Adipocyte (in vitro differentiated cells): ENCODE measurements around the gene ACAT2.
"Not testable (repeated sequence)": the region's sequence is repeated elsewhere in the genome, so short reads cannot be mapped to it uniquely, and the experiment has no call there.

Experiments
- DNase-seq: peaks from one replicate; pipeline ENCODE4 v3.0.0-alpha.2; 2015; ENCODE audit warnings: low read depth
- H3K27me3 ChIP-seq: replicated peaks from 2 replicates; pipeline ENCODE4 v1.7.0; 2013; ENCODE audit warnings: mild to moderate bottlenecking, low read length, moderate library complexity; ENCODE audit not compliant: control insufficient read depth, insufficient read depth
- H3K36me3 ChIP-seq: 2 replicates; pipeline ENCODE4 v1.7.0; 2013; ENCODE audit warnings: low read length, mild to moderate bottlenecking, moderate library complexity; ENCODE audit not compliant: control insufficient read depth, insufficient read depth, severe bottlenecking
- H3K4me1 ChIP-seq: 2 replicates; pipeline ENCODE4 v1.7.0; 2013; ENCODE audit warnings: mild to moderate bottlenecking, low read length, moderate library complexity; ENCODE audit not compliant: control insufficient read depth, insufficient read depth
- H3K4me3 ChIP-seq: 2 replicates; pipeline ENCODE4 v1.7.0; 2013; ENCODE audit warnings: mild to moderate bottlenecking, low read length, moderate library complexity
- H3K9ac ChIP-seq: 2 replicates; pipeline ENCODE4 v1.7.0; 2013; ENCODE audit warnings: mild to moderate bottlenecking, low read length, moderate library complexity
- H3K9me3 ChIP-seq: 2 replicates; pipeline ENCODE4 v1.7.0; 2013; ENCODE audit warnings: mild to moderate bottlenecking, low read length, moderate library complexity; ENCODE audit not compliant: control insufficient read depth

ACAT2 gene

GRCh38 chr6:159761873-159762680 lies at the start of gene ACAT2:
ACAT2 (plus strand) TSS chr6:159762045; CDS start chr6:159762088, 43 bp downstream.
- peak; percentile 98 for DNase-seq
- Histone ChIP-seq H3K4me3 (peak within 1 kb of the TSS; percentile 90), H3K36me3 (peaks cover 57% of the 10 kb centered on the region), H3K4me1 (peaks cover 33% of the 10 kb centered on the region), H3K9ac (peak within 1 kb of the TSS; percentile 95), H3K27me3 (no peaks in the 10 kb centered on the region), H3K9me3 (no peaks in the 10 kb centered on the region)

- H3K27me3 ChIP-seq, H3K9ac ChIP-seq, H3K4me3 ChIP-seq, DNase-seq, H3K36me3 ChIP-seq, H3K9me3 ChIP-seq: not testable (repeated sequence)
- H3K4me1 ChIP-seq = peaks cover 30% of the 10 kb centered on the region
Measured at GRCh38 chr6:159712389-159712788, 49.5 kb upstream of the ACAT2 start.

GRCh38 chr6:159713984-159714383 lies 47.9 kb upstream of the ACAT2 start:
- H3K27me3 ChIP-seq = no peaks in the 10 kb centered on the region
- no peaks in the 10 kb centered on the region for H3K9me3 ChIP-seq
- no peak overlapping the region for H3K4me3 ChIP-seq
- H3K4me1 ChIP-seq = peaks cover 38% of the 10 kb centered on the region
- H3K36me3 ChIP-seq = no peaks in the 10 kb centered on the region
- no peak for DNase-seq
- H3K9ac ChIP-seq = no peak overlapping the region

GRCh38 chr6:159714404-159714803 lies 47.4 kb upstream of the ACAT2 start:
- DNase-seq = no peak
- Histone ChIP-seq H3K9ac (peak overlapping the region; percentile 48), H3K36me3 (no peaks in the 10 kb centered on the region), H3K4me1 (peaks cover 38% of the 10 kb centered on the region), H3K27me3 (no peaks in the 10 kb centered on the region), H3K9me3 (no peaks in the 10 kb centered on the region), H3K4me3 (no peak overlapping the region)

GRCh38 chr6:159715166-159715565 lies 46.7 kb upstream of the ACAT2 start:
- H3K36me3 ChIP-seq = no peaks in the 10 kb centered on the region
- no peak overlapping the region for H3K4me3 ChIP-seq
- no peaks in the 10 kb centered on the region for H3K27me3 ChIP-seq
- H3K9ac ChIP-seq = peak overlapping the region; percentile 69
- peaks cover 38% of the 10 kb centered on the region for H3K4me1 ChIP-seq
- no peak for DNase-seq
- H3K9me3 ChIP-seq = no peaks in the 10 kb centered on the region

- peak overlapping the region; percentile 69 for H3K9ac ChIP-seq
- peaks cover 38% of the 10 kb centered on the region for H3K4me1 ChIP-seq
- H3K27me3 ChIP-seq = no peaks in the 10 kb centered on the region
- no peaks in the 10 kb centered on the region for H3K36me3 ChIP-seq
- no peak for DNase-seq
- H3K9me3 ChIP-seq = no peaks in the 10 kb centered on the region
- H3K4me3 ChIP-seq = peak overlapping the region; percentile 34
Measured at GRCh38 chr6:159715605-159716004, 46.2 kb upstream of the ACAT2 start.

GRCh38 chr6:159716247-159717096 lies 45.4 kb upstream of the ACAT2 start:
- H3K4me1 ChIP-seq = peaks cover 38% of the 10 kb centered on the region
- H3K27me3 ChIP-seq = no peaks in the 10 kb centered on the region
- no peaks in the 10 kb centered on the region for H3K9me3 ChIP-seq
- peak; percentile 96 for DNase-seq
- H3K36me3 ChIP-seq = no peaks in the 10 kb centered on the region
- peak overlapping the region; percentile 69 for H3K9ac ChIP-seq
- H3K4me3 ChIP-seq = peak overlapping the region; percentile 34

- Histone ChIP-seq H3K9me3 (no peaks in the 10 kb centered on the region), H3K36me3 (no peaks in the 10 kb centered on the region), H3K4me1 (peaks cover 38% of the 10 kb centered on the region), H3K27me3 (no peaks in the 10 kb centered on the region), H3K9ac (no peak overlapping the region), H3K4me3 (no peak overlapping the region)
- no peak for DNase-seq
Measured at GRCh38 chr6:159718634-159719033, 43.2 kb upstream of the ACAT2 start.

- no peaks in the 10 kb centered on the region for H3K27me3 ChIP-seq
- H3K4me3 ChIP-seq = no peak overlapping the region
- H3K9ac ChIP-seq = no peak overlapping the region
Measured at GRCh38 chr6:159719287-159719686, 42.6 kb upstream of the ACAT2 start.

GRCh38 chr6:159720708-159721107 lies 41.1 kb upstream of the ACAT2 start:
- H3K9me3 ChIP-seq = no peaks in the 10 kb centered on the region
- no peak overlapping the region for H3K4me3 ChIP-seq
- no peak overlapping the region for H3K9ac ChIP-seq
- DNase-seq = peak; percentile 58
- peaks cover 27% of the 10 kb centered on the region for H3K4me1 ChIP-seq
- H3K27me3 ChIP-seq = no peaks in the 10 kb centered on the region
- no peaks in the 10 kb centered on the region for H3K36me3 ChIP-seq

More at GRCh38 chr6:159719287-159719686, 42.6 kb upstream of the ACAT2 start:
- DNase-seq = no peak
- Histone ChIP-seq H3K36me3 (no peaks in the 10 kb centered on the region), H3K9me3 (no peaks in the 10 kb centered on the region), H3K4me1 (peaks cover 37% of the 10 kb centered on the region)

GRCh38 chr6:159721981-159722380 lies 39.9 kb upstream of the ACAT2 start:
- not testable (repeated sequence) for H3K36me3 ChIP-seq, H3K9ac ChIP-seq, H3K9me3 ChIP-seq, DNase-seq, H3K4me3 ChIP-seq, H3K27me3 ChIP-seq
- H3K4me1 ChIP-seq = peaks cover 23% of the 10 kb centered on the region
